Stimulated activated CD4-positive, alpha-beta T cell treated with anti-CD3 and anti-CD28 coated beads, Interleukin-12 subunit alpha, Interleukin-12 subunit beta, amount 100 ng/mL, for 4 hours (primary cell): ENCODE data around the gene KRT84.

Experiments
- DNase-seq: peaks from one replicate; pipeline ENCODE4 v3.0.0-alpha.2; 2020

KRT84 gene, protein sequence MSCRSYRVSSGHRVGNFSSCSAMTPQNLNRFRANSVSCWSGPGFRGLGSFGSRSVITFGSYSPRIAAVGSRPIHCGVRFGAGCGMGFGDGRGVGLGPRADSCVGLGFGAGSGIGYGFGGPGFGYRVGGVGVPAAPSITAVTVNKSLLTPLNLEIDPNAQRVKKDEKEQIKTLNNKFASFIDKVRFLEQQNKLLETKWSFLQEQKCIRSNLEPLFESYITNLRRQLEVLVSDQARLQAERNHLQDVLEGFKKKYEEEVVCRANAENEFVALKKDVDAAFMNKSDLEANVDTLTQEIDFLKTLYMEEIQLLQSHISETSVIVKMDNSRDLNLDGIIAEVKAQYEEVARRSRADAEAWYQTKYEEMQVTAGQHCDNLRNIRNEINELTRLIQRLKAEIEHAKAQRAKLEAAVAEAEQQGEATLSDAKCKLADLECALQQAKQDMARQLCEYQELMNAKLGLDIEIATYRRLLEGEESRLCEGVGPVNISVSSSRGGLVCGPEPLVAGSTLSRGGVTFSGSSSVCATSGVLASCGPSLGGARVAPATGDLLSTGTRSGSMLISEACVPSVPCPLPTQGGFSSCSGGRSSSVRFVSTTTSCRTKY

DNA sequence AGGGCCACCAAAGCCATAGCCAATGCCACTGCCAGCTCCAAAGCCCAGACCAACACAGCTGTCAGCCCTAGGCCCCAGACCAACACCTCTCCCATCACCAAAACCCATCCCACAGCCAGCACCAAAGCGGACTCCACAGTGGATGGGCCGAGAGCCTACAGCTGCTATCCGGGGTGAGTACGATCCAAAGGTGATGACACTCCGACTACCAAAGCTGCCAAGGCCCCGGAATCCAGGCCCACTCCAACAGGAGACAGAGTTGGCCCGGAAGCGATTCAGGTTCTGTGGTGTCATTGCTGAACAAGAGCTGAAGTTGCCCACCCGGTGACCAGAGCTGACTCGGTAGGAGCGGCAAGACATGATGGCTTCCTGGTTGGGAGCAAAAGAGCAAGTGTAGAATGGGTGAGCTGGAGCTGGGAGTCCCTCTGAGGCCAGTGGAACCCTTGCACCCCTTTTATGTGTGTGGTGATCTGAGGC is at the start of gene KRT84:
TSS of gene KRT84 (minus strand) at position 427 of the 477 bp plus-strand sequence. CDS start at position 360, 67 bp downstream.
- DNase-seq: no peak

DNA sequence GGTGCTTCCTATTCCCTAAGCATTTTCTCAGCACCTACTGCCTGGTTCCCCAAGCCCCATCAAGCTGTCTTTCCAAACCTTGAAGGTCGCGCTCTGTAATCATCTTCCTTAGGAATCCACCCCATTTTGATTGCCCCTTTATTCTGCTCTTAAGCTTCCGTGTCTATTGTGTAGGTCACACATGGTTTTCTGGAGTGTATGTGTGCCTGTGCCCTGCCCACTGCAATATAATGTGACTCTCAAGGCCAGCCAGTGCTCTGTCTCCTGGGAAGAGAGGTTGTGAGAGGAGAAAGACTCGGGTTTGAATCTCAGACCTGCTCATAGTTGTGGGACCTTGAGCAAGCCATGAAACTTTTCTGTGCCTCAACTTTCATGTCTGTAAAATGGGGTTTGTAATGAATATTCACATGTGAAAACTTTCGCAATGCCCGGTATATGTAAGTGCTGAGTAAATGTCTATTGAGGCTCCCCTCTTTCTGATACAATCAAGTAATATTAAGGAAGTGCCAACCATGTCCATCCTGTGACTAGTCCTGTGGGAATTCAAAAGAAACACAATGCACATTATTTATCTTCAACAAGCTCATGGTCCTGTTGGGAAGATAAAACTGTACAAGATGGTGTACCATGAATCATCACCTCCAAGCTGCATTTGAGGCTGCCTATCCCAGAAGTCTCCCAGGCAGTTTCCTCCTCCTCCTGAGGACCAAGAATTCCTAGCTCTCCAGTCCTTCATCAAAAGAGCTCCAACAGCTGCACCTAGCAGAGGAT is 49.5 kb upstream of the KRT84 start:
- DNase-seq: no peak

DNA sequence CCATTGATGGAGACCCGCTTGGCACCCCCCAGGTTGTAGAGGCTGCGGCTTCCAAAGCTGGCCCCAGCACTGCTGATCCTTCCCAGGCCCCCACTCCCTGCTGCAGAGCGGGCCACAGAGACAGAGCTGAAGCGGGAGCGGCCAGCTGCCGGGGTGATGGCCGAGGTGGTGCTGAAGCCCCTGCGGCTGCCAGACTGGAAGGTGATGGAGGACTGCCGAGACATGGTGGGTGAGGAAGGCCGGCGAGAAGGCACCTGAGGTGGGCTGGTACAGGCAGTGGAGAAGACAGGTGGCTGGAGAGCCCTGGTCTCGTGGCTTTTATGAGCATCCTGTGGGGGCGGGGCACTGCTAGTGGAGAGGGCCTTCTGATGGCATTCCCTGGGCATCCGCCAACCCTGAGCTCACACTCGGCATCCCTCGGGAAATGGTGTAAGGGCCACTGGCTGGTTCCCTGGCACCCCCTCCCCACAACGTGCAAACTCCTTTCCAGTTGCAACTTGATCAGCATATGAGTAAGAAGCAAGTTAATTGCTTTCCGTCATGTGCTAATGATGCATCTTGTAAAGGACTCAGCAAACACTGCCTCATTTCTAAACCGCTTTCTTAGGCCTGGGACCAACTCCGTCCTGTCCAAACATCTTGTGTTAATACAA is 48.8 kb upstream of the KRT84 start, which contains the start of gene KRT75:
TSS of gene KRT75 (minus strand) at position 291 of the 653 bp plus-strand sequence. CDS start at position 224, 67 bp downstream.
- no peak for DNase-seq

DNA sequence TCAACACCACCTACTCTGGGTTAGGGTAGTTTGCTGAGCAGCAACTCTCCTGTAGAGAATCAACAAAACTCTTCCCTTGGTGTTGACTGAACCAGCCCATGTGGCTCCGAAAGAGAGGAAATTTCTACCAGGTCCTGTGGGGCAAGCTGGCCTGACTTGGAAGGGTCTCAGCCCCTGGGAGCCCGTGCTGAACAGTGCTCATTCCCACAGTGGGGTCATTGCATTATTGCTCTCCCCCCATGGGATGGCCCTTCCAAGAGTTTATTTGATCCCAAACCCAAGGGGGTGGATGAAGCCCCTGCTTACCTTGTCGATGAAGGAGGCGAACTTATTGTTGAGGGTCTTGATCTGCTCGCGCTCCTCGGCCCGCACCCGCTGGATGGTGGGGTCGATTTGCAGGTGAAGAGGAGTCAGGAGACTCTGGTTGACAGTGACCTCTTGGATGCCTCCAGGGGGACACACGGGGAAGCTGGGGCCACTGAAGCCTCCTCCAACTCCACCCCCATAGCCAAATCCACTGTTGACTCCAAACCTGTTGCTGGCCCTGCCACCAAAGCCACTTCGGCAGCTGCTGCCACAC is 48.1 kb upstream of the KRT84 start:
- no peak for DNase-seq

DNA sequence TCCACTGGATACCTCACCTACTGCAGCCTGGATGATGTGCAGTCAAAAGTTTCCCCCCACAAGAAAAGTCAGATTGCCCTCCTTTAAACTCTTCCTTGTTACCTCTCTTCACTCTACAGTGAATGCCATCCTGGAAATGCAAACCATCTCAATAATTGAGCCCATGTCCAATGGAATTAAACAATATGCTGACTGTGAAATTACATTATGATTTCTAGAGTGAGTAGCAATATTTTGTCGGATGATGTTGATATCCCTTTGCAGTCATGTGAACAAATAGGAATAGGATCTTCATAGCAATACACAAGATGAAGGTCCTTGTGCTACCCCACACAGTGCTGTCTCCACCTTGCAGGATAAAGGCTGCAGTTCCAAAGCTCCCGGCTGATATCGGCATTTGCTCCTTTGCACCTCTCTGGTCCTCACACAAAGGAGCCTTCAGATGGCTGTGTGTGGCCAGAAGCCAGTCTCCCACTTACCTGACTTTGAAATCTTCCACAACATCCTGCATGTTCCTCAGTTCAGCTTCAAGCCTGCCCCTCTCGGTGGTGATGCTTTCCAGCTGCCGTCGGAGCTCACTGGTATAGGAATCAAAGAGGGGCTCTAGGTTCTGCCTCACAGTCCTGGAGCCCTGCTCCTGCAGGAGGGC is 47.2 kb upstream of the KRT84 start:
- no peak for DNase-seq

DNA sequence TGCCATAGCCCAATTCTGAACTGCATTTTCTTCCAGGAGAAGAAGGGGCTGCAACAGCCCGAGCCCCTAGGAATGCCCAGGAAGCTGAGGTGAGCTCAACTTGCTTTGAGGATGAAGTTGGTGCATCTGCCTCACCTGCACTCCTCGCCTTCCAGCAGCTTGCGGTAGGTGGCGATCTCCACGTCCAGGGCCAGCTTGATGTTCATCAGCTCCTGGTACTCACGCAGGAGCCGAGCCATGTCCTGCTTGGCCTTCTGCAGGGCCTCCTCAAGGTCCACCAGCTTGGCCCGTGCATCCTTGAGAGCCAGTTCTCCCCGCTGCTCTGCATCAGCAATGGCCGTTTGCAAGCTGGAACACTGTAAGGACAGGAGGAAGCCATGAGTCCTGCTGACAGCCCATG is 42.7 kb upstream of the KRT84 start:
- no peak for DNase-seq

DNA sequence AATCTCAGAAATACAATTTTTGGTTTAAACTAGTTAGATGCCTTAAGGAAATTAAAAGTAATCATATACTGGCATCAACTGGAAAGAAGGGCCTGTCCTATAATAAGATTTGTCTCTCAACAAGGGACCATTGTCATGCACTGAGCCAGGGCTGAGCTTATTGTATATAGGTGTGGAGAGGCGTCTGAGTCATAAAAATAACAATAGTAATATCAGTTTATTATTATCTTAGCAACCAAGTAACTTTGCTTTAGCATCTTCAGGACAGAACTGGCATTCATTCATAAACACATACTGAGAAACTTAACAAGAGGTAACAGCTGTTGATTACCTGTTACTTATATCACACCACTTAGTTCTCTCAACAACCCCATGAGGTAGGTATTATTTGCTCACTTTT is 41.6 kb upstream of the KRT84 start:
- no peak for DNase-seq

DNA sequence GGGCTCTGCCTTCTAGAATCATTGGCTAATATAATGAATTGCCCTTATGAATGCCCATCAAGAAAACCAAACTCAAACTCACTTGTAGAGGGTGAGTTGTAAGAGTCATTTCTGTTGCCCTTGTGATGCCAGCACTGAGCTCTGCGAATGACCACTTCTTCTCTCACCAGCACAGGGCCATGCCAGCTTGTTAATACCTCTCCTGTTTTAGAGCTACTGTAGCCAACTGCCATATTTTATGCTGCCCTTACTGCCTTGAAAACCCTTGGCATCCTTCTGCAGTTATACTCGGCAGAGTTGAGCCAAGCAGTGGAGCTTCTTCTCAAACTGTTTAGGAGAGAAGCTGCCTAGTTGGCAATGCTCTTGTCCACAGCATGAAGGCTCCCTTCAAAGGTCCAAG is 40.6 kb upstream of the KRT84 start:
- no peak for DNase-seq

DNA sequence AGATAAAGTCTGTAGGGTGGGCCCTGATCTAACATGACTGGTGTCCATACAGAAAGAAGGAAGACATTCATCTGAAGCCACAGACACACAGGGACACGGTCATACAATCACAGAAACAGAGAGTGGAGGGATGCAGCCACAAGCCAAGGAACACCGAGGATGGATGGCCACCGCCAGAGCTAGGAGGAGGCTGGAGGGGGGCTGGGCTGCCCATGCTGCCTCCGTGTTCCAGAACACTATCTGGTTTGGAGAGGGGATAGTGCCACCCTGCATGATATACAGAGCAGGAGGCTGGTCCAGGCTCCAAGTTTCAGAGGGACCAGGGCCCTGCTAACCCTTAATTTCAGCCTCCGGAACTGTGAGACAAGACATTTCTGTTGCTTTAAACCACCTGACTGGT is 40.0 kb upstream of the KRT84 start:
- no peak for DNase-seq

DNA sequence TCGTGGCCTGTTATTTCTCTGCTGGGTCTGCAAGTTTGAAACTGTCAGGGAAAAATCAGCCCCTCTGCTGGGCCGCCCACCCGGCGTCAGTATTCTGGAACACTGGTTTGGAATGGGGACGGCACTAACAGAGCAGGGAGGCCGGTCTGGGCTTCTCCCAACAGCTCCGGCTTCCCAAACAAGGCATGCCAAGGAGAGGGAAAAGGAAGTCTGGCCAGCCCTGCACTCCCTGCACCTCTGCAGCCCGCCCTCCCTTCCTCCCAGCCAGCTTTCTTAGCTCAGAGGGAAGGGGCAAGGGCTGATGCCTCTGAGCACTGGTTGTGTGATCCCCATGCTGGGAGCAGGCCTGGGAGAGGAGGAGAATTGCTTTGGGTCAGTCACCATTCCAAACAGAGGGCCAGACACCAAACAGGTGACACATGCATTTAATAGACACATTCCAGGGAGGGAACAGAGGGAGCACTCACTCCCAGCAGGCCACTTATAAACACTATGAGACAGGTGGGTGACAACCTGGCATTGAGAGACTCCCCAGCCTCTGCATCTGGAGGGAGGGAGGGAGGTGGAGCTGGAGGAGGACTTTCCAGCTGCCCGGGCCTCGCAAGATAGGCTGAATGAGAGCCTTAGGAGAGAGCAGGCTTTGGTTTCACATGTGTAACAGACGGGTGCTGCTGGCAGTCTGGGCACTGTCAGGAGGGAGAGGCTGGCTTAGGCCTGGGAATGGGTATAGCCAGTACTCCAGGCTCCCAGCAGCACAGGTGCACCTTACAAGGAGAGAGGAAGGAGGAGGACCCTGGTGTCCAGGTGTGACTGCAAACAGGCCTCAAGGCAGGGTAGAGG is 38.4 kb upstream of the KRT84 start:
- DNase-seq: no peak

DNA sequence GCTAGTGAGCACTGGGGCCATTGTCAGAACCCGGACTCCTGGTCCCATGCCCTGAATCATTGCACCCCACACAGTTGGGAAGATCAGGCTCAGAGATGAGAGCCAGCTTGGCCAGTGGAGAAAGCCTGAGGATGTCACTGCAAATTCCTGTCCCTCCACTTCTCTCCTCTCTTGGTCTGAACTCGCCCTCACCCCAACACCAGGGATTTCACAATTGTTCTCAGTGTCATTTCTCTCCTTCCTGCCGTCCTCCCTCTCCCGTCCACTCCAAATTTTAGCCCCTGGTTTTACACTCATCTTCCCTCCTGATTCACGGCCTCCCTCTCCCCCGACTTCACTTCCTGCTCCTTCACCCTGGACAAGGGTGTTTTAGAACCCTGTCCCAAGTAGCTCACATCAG is 37.6 kb upstream of the KRT84 start:
- no peak for DNase-seq

DNA sequence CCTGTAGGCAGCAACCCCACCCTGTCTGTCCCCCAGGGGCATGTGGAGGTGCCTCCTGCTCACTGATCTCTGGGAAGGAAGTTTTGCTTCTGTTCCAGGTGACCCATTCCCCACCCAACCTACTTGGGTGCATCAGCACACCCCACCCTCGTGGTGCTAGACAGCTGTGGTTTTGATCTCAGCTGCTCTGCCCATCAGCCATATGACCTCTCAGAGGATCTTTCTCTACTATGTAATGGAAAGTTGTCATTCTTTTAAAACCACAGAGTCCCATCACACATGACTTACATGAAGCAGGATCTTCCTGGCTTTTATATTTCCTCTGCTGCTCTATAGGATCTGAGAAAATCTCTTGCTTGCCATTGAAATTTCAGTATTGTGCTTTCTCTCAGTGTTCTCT is 34.2 kb upstream of the KRT84 start:
- no peak for DNase-seq

DNA sequence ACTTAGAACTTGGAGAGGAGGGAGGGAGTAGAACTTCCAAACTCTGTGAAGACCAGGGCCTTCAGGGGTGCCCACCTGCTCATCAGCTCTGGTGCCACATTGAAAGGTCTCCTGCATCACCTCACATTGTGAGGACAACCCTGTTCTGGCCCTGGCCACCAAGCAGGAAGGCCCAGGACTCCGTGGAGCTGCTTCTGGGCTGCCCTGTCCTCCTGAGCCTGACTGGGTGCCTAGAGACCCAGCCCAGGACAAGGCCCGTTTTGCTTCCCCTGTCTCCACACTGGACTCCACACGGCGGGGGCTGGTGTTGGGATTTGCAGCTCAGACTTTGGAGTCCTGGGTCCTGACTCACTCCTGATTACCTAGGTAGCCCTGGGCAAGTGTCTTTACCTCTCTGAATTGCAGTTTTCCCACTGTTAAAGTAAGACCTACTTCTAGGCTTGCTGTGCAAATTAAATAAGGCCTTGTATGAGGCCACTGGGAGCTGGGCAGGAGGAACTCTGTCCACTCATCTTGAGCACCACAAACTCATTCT is 33.2 kb upstream of the KRT84 start:
- DNase-seq: no peak

DNA sequence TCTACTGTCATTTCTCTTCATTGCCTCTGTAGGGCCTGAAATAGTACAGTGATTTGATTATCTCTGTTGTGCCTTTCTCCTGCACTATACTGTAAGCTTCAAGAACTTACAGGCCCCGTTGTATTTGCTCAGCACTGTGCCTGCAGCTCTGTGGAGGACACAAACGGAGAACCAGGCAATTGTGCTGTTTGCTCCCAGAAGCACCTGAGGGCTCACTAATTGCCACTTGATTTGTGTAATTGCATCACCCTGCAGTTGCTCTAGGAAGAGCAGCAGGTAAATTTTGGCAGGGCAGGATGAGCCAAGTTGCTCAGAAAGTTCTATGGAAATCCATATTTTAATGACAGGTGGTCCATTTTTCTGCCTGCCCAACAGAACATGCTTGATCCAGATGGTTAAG is 32.3 kb upstream of the KRT84 start:
- DNase-seq: no peak

DNA sequence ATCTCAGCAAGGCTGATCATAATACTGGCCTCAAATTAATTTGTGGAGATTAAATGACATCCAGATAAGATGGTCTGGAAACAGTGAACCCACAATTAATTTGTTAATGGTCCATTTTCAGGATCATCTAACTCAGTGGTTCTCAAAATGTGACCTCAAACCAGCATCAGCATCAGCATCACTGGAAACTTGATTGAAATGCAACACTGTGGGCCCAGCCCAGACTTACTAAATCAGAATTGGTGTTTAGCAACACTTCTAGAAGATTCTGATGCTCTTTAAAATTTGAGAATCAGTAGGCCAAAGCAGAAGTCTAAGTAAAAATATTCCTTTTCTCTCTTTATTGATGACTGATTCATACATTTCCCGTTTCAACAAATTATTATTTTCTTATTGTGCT is 31.3 kb upstream of the KRT84 start:
- no peak for DNase-seq

DNA sequence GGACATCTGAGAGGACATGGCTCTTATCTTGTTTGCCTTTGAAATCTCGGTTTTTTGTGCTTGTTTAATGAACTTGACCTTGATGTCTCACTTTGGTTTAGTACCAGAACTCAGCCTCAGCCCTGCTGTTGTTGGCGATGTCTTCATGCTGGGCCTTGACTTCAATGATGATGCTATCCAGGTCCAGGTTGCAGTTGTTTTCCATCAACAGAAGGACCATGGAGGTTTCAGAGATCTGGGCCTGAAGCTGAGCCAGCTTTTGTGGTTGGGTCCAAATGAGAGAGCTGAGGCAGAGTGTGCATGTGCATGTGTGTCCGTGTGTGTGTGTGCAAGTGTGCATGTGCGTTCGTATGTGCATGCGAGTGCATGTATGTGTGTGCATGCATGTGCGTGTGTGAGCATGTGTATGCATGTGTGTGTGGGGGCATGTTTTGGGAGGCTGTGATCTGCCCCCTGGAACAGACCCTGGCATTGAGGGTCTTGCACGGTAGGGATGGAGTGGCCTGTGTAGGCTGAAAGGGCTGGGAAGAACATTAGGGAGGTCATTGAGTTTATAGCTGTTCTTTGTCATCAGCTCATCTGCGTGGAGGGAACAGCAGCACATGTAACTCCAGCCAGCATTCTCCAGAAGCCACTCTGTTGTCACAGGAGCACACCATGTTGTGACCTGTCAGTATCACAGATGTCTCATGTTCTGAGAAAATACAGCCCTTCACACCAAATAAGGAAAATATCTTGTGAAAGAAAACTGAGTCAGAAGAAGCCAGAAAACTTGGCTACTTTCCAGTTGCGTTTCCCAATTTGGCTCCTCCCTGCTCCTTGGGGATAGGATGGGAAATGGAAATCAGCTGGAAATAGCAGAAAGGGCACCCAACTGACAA is 30.7 kb upstream of the KRT84 start:
- DNase-seq: no peak

DNA sequence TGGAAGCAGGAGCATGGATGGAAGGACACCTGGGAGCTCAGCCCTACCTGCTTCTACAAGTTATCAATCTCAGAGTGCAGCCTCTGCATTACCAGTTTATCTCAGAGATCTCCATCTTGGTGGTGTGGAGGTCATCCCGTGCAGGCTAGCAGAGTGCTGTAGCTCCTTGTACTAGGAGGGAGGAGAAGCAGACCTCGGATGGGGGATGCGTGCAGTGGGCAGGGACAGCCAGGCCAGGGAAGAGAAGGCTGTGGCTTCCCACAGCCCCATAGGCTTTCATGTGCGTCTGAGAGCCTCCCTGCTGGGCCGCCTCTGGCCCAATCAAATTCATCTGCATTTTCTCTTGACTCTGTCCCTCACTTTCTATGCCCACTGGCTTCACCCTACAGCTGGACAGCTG is 29.5 kb upstream of the KRT84 start:
- DNase-seq: no peak

DNA sequence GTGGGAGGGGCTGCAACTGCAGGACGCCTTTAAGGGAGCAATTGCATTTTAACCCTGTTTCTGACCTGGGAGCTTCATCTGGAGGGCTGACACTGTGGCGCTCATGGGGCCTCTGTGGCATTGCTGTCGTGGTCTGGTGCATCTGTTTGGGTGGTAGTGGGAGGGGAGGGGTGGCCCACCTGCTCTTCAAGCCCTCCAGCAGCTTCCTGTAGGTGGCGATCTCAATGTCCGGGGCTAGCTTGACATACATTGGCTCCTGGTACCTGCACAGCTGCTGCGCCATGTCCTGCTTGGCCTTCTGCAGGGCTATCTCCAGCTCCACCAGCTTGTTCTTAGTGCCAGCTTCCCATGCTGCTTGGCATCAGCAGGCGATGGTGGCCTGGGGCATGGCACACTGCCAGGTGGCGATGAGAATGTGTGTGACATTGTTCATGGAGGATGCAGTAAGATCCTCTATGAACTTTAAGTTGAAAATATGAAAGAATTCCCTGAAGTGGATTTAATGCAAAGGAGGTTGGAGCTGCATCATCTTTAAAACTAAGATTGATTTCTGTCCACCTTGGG is 28.4 kb upstream of the KRT84 start:
- no peak for DNase-seq

DNA sequence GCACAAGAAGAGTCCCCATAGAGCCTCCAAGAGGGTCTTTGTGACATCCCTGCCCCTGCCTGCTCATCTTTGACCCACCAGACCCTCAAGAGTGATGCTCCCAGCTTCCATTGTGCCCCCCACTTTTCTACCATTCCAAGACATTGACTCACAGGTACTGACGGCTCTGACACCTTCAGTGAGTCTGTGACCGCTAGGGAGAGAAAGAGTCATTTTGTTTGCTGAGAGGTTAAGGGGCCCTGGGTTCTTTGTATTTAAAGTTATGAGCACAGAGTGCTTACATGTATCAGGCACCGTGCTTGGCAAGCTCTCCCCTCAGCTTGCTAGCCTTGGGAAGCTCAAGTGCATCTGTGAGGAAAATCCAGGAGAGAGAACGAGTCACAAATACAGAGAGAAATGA is 27.8 kb upstream of the KRT84 start:
- no peak for DNase-seq

DNA sequence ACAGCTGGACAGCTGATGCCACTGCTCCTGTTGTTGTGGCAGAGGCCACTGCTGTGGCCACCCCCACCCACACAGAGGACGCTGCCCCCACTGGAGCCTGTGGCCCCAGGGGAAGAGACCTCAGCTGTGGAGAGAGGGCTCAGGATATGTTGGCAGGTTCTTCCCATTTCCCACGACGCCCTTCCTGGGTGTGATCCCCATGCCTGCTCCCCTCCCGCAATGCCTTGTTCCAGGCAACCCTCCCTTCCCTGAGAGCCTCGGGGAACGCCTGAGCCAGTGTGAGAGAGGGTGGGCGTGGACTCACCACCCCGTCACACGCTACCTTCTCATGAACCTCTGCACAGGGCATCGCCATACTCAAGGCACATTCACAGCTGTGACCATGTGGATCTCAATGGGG is 26.4 kb upstream of the KRT84 start:
- no peak for DNase-seq
